ENCODE results near the gene TBCK.
"Not testable (repeated sequence)": the region's sequence is repeated elsewhere in the genome, so short reads cannot be mapped to it uniquely, and the experiment has no call there.

Gene TBCK

DNA sequence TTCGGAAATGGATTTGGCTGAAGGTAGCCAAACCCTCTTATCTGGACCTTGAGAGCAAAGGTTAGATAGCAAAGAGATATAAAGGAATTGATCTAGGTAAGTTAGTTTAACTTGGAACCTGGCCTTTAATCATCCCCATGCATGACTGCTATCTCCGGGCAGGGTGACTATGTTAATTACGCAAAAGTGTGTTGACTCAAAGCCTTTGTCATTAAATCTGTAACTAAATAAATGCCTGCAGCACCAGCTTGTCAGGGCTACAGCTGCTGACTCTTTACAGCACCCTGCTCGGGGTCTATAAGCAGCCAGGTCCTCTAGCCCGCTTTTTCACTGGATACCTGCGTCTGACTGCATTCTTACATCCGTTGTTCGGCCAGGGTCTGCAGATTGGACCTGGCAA is 201.7 kb downstream of the TBCK start:
- DNase-seq (ENCODE audit: low read depth in 2 of 2), result no peak

DNA sequence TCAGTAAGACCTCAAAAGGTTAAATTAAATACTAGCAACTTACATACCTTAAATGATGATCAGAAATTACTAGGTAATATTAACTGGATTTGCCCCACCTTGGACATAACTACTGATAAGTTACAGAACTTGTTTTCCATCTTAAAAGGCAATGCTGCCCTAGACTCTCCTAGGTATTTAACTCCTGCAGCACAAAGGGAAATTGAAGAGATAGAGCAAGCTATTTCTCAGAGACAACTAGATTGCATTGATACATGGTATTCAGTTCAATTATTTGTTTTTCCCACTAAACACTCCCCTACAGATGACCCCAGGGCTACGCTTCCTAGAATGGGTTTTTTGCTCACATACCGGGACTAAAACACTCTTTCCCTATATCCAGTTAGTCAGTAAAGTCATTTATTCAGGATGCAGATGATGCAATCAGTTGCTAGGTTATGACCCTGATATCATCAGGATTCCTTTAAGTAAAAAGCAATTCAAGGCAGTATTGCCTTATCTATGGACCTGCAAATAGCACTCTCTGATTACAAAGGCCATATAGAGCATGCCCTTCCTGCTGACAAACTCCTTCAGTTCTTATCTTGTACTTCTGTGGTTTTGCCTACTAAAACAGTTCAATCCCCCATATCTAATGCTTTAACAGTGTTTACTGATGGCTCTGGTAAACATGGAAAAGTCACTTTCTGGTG is 204.1 kb downstream of the TBCK start:
- not testable (repeated sequence) for DNase-seq (ENCODE audit: low read depth in 2 of 2)

DNA sequence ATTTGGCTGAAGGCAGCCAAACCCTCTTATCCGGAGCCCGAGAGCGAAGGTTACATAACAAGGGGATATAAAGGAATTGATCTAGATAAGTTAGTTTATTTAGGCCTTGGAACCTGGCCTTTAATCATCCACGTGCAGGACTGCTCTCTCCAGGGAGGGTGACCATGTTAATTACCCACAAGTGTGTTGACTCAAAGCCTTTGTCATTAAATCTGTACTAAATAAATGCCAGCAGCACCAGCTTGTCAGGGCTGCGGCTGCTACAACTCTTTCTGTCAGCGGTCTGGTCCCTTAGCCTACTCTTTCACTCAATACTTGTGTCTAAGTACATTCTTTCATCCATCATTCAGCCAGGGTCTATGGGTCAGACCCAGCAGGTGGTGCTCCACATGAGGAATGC is 206.1 kb downstream of the TBCK start:
- no peak for DNase-seq (ENCODE audit: low read depth in 2 of 2)

DNA sequence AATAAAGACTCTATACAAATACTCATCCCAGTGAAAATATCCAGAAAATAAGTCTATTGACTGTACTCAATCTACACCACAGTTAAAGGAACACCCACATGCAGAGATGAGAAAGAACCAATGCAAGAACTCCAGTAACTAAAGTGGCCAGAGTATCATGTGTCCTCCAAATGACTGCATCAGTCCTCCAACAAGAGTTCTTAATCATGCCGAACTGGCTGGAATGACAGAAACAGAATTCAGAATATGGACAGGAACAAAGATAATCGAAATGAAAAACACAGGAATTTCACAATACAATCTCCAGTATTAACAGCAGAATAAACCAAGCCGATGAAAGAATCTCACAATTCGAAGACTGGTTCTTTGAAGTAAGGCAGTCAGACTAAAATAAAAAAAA is 210.3 kb downstream of the TBCK start:
- DNase-seq (ENCODE audit: low read depth in 2 of 2), result no peak

DNA sequence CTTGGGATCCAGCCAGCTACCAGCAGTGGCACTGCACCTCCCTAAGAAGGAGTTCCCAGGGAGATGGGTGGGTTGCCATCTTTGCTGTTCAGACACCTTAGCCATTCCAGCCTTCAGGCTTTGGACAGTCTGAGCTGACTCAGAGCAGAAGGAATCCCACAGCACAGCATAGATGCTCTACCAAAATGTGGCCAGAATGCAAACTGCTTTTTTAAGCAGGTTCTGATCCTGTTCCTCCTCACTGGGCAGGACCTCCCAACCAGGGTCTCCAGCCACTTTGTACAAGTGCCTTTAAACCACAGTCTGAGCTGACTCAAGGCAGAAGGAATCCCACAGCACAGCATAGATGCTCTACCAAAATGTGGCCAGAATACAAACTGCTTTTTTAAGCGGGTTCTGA is 211.7 kb downstream of the TBCK start:
- no peak for DNase-seq (ENCODE audit: low read depth in 2 of 2)

DNA sequence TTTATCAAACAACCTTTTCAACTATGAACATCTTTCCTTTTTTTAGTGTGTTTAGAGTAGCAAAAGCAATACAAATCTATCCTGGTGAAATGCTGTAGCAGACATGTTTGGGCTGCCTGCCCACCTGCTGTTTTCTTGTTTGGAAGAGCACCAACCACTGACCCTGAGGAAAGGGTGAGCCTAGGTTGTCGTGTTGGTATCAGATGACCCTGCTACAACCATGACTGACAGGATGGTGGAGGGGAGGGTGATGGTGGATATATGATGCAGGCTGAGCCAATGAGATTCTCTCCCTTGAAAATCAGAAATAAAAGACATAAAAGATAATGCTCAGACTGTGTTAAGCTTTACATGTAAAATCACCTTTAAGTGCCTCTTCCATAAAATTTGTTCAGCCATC is 219.6 kb downstream of the TBCK start:
- DNase-seq (ENCODE audit: low read depth in 2 of 2), result no peak

DNA sequence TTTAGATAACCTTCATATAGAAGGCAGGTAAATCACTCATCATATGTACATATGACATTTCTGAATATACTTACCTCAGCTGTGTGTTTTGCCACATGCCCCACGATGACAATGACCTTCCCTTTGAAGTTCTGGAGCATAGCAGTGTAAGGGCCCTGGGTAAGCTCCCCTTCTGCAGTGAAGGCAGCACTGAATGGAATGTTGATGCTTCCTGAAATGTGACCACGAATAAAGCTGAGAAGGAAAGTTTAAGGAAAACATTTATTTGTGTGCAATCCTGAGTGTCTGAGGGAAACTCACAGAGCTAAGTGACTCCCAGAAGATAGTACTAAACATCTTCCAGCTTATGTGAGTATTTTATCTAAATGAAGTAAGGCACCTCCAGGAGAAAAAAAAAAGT is 220.6 kb downstream of the TBCK start:
- no peak for DNase-seq (ENCODE audit: low read depth in 2 of 2)

DNA sequence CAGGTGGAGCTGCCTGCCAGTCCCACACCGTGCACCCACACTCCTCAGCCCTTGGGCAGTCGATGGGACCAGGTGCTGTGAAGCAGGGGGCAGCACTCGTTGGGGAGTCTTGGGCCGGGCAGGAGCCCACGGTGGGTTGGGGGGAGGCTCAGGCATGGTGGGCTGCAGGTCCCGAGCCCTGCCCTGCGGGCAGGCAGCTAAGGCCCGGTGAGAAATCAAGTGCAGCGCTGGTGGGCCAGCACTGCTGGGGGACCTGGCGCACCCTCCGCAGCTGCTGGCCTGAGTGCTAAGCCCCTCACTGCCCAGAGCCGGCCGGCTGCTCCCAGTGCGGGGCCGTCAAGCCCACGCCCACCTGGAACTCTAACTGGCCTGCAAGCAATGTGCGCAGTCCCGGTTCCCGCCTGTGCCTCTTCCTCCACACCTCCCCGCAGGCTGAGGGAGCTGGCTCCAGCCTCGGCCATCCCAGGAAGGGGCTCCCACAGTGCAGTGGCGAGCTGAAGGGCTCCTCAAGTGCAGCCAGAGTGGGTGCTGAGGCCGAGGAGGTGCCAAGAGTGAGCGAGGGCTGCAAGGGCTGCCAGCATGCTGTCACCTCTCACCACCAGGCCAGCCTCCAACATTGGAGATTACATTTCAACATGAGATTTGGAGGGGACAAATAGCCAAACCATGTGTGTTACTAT is 223.5 kb downstream of the TBCK start:
- no peak for DNase-seq (ENCODE audit: low read depth in 2 of 2)

DNA sequence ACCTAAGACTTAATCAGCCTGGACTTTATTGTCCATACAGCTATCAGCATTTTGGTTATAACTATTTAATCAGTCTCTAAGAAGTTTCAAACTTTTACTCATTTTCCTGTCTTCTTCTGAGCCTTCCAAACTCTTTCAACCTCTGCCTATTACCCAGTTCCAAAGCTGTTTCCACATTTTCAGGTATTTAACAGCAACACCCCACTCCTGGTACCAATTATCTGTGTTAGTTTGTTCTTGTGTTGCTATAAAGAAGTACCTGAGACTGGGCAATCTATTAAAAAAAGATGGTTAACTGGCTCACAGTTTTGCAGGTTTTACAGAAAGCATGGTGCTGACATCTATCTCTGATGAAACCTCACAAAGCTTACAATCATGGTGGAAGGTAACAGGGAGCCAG is 225.2 kb downstream of the TBCK start:
- no peak for DNase-seq (ENCODE audit: low read depth in 2 of 2)

DNA sequence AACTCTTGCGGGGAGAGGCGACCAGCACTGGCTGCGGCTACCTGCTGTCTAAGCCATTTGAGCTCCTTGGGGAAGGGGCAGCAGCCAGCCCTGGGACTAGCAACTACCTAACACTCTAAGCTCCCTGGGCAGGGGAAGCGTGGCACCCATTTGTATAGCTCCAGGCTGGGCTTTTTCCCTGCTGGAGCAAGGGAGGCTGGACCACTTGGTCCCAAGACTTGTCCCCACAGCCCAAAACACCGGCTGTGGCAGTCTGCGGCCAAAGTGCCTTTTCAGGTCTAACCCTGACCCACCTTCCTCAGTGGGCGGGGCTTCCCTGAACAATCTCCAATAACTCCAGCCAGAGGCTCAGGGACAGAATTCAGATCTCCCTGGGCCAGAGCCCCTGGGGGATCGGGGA is 232.9 kb downstream of the TBCK start:
- no peak for DNase-seq (ENCODE audit: low read depth in 2 of 2)

DNA sequence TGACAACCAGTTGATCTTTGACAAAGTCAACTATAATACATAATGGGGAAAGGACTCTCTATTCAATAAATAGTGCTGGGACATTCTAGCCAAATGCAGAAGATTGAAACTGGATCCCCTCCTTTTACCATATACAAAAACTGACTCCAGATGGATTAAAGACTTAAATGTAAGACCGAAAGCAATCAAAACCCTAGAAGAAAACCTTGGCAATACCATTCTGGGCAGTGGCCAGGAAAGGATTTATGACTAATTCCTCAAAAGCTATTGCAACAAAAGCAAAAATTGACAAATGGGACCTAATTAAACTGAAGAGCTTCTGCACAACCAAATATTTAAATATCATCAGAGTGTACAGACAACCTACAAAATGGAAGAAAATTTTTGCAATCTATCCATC is 235.6 kb downstream of the TBCK start:
- DNase-seq (ENCODE audit: low read depth in 2 of 2), result no peak

DNA sequence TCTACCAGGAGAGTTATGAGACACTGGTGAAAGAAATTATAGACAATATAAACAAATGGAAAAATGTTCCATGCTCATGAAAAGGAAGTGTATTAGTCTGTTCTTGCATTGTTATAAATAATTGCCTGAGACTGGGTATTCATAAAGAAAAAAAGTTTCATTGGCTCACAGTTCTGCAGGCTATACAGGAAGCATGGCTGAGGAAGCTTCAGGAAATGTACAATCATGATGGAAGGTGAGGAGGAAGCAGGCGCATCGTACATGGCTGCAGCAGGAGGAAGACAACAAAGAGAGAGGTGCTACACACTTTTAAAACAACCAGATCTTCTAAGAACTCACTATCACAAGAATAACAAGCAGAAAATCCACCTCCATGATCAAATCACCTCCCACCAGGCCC is 236.4 kb downstream of the TBCK start:
- DNase-seq (ENCODE audit: low read depth in 2 of 2), result no peak

DNA sequence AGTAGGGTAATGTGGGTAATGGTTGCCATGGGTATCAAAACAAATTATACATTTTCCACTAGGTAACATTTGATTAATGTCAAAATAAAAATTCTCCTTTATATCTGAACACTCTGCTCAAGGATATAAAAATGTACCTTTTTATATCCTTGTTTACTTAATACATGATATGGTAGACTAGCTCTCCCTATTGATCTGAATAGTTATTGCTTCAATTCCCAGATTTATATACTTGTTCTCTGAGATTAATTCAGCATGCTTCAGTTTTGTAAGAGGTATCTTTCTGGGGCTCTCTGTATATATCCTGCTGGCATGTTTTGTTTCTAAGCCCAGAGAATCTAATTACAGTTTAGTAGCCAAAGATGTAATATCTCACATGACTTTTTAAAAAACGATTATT is 251.0 kb downstream of the TBCK start:
- no peak for DNase-seq (ENCODE audit: low read depth in 2 of 2)

DNA sequence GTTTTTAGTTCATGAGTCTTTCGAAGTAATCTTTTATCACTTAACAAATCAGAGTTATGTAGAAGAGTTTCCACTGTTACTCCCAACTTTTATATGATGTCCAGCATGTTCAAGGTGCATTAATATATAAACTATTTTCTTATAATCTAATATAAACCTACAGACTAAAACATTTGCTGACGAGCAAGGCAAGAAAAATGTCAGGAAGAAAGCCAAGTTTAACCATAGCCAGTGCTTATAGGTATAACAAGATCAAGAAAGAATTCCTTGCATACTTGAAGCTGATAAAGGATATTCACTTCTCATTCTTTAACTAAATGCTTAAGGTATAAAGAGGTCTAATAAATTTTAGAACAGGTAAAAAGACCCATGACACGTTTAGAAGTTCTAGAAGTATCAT is 253.0 kb downstream of the TBCK start:
- no peak for DNase-seq (ENCODE audit: low read depth in 2 of 2)

DNA sequence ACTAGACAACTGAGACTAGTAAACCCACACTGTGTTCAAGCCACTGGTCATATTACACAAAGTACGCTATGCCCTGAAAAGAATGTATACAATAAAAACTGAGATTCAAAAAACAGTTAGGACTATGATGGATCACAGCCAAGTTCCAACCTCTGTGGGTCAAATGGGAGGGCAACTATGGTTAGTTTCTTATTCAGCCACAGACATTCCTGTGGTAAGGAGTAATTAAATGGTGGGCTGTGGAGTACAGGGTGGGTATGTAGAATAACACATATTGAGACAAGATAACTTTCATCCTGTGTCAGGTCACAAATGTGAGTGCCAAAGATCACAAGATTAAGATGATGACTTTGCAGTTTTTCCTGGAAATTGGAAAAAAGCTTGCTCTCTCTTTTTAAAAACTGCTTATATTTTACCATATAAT is 253.5 kb downstream of the TBCK start:
- no peak for DNase-seq (ENCODE audit: low read depth in 2 of 2)

DNA sequence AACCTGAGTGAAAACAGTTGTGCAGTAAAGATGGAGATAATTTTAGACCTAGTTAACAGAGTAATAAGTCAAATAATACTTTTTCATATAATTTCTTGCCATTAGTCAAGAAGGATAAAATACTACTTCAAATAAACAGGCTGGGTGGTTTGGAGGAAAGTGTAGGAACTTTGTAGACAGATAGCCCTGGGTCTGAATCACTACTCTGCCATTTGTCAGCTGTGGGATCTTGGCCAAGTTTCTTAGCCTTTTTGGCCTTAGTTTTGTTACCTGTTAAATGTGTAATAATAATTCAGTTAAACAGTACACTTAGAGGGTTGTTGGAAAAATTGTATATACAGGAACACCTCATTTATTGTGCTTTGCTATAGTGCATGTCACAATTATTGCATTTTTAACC is 257.1 kb downstream of the TBCK start:
- DNase-seq (ENCODE audit: low read depth in 2 of 2), result no peak

DNA sequence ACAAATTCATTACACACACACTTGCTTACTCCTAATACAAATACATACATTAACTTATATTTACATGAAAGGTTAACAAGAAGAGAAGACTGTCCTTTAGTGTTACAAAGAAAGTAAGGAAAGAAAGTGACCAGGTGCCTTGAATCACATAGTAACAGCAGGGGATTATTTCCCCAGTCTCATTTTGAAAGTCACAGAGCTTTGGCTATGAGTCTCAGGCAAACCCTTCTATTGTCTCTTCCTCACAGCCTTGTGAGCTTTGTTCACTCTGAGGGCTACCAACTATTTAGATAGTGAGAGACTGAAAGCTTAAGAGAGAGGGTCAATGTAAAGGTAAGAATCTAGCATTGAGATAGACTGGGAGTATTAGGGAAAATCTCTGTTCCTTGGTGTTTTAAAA is 259.1 kb downstream of the TBCK start:
- DNase-seq (ENCODE audit: low read depth in 2 of 2), result no peak

DNA sequence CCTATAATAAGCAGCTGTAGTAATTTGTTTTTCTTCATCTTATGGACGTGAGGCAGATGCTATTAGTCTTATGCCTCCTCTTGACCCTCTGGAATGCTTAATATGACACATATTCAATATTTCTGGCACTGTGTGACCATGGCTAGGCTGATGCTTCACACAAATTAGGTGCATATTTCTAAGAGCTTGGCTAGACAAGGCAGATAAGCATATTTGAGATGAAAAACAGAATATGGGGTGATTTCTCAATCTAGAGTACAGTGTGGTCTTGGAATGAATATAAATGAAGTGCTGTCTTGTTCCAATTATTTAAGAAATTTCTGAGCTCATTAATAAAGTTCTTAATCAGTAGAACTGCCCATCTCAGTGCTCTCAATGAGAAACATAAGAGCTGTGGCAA is 264.5 kb downstream of the TBCK start:
- DNase-seq (ENCODE audit: low read depth in 2 of 2), result no peak

DNA sequence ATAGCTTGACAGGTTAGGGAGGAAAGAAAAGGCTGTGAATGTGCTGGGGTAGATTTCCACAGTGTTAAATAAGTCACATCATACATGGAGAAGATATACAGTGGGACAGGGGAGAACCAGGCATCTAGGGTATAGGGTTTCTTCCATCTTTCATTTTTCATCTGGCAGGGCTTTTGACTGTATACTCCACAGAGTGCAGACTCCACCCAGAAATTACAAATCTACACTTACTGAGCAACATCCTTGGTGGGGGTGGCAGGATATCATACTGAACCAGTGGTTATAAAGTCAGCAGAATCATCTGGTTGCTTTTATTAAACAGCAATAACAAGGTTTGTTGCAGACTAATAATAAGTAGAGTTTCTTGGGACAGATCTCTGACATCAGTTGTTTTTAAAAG is 266.5 kb downstream of the TBCK start:
- DNase-seq (ENCODE audit: low read depth in 2 of 2), result no peak

DNA sequence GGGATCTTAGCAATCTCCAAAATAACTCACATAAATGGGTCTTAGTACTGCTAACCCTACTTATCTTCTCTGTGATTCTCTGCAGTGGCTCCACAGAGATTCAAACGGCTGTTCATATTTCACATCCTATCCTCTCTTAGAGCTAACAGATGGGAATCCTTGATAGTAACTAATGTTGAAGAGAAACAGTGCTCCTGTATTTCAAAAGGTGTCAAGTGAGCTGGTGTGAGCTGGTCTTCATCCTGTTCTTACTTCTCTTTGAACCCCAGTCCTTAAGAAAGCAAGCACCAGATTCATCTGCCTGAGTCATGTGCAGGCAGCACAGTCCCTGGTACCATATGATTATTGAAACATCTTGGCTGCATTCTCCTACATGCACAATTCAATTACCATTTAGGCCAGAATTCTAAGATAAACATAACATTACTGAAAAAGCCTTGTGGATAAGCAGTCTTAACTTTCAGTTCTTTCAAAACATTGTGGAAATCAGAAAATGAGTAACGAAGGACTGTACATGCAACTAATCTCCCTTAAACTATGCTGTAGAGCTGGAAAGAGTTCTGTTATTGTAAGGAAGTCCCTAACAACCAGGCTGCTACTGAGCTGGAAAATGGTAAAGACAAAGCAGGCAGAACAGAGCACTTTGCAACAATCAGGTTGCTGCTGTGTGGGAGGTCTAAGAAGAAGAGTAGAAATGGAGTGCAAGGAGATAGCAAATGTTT is 267.6 kb downstream of the TBCK start:
- DNase-seq (ENCODE audit: low read depth in 2 of 2), result no peak

DNA sequence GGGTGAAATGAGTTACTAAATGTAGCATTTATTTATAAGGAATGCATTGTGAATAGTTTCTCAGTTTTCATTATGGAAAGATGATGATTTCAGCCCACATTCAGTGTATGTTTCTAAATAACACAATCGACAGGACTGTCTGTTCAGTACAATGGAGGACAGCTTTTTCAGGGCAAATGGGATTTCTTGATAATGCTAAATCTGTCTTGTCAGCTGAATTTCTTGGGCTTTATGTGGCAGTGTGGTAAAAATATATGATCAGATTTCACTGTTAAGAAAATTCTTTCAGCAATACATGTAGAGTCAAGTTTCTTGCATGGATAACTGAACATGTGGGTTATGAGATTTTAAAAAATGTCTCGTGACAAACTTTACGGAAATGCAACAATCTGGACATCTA is 269.9 kb downstream of the TBCK start:
- DNase-seq (ENCODE audit: low read depth in 2 of 2), result no peak

DNA sequence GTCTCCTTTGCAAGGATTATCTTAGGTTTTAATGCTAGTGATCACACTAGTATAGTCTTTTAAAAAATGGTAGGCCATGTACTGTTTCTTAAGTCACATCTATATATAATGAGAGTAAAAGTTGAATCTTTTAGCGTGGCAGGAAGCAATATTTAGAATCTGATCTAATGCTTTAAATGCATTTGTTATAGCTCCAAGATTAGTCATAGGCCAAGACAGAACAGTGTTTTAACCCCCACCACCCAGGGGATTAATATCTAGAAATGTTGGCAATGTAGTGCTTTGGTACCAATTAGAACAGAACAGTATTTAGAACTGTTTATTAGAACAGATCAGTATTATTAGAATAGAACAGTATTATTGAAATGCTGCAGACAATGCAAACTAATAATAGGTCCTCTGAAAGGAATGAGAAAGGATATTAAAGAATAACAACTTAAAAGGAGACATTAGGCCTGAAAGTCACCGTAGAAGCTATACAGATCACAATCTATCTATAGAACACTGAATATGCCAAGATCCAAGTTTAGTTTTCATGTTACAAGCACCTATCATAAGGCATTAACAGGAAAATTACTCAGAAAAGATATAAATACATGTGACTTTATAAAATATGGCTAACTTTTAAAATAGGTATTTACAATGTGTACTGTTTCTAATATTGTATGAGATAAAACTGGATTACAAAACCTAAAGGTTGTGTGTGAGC is 274.6 kb downstream of the TBCK start:
- DNase-seq (ENCODE audit: low read depth in 2 of 2), result no peak

DNA sequence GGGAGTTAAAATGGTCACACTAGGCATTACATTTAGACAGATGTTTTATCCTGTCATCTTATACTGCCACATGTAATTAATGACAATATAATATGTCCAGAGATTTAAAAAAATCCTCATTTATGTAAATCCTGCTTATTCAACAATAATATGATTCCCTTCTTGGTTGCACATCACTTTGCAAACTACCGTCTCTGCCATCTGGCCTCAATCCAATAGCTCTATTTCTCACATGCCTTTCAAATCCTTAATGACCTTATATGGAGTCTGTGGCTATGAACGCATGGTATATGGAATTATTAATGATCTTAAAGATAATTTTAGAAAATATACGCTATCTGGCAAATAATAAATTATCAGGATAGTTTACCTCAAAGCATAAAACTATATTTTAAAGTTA is 276.2 kb downstream of the TBCK start:
- no peak for DNase-seq (ENCODE audit: low read depth in 2 of 2)

Measured in stimulated activated CD8-positive, alpha-beta memory T cell treated with anti-CD3 and anti-CD28 coated beads, Interleukin-2, amount 100 ng/mL, for 1 hour (primary cell).